ENCODE measurements around the gene DGKB.

DGKB gene

GRCh38 chr7:14446219-14446618 is 456.3 kb downstream of the DGKB start:
- no peaks in the 10 kb centered on the region for H3K79me2 ChIP-seq (ENCODE audit: low read length)
- no peak overlapping the region for H3K4me2 ChIP-seq (ENCODE audit: low read depth, low read length)
- H4K20me1 ChIP-seq (ENCODE audit: insufficient read depth, low read length) = no peaks in the 10 kb centered on the region
- H3K4me3 ChIP-seq (ENCODE audit: low read length) = no peak overlapping the region
- no peaks in the 10 kb centered on the region for H3K36me3 ChIP-seq (replicated peaks; ENCODE audit: insufficient read depth, low read length)
- H3K9ac ChIP-seq (ENCODE audit: low read length) = no peak overlapping the region
- H3K27me3 ChIP-seq (replicated peaks; ENCODE audit: insufficient read depth, low read length) = no peaks in the 10 kb centered on the region
- no peaks in the 10 kb centered on the region for H3K9me2 ChIP-seq (replicated peaks; ENCODE audit: insufficient read depth, low read length)
- H3K4me1 ChIP-seq (ENCODE audit: low read length) = peaks cover 11% of the 10 kb centered on the region
- no peak overlapping the region for H2AFZ ChIP-seq (ENCODE audit: low read length)
- no peak overlapping the region for H3K27ac ChIP-seq (ENCODE audit: low read length)
- no peak for DNase-seq
- peaks cover 5% of the 10 kb centered on the region for H3F3A ChIP-seq (ENCODE audit: insufficient read depth, low read length)
- H3K9me3 ChIP-seq (replicated peaks; ENCODE audit: insufficient read depth, low read length) = no peaks in the 10 kb centered on the region
- TF ChIP-seq EZH2phosphoT487 (IDR thresholded peaks at IDR 0.05; ENCODE audit: low read length) (no peak), EZH2 (optimal IDR thresholded peaks at IDR 0.05; ENCODE audit: low read depth, low read length) (no peak)

- DNase-seq = no peak
- H3K4me1 ChIP-seq (ENCODE audit: low read length) = no peaks in the 10 kb centered on the region
- no peaks in the 10 kb centered on the region for H3K9me2 ChIP-seq (replicated peaks; ENCODE audit: insufficient read depth, low read length)
- H4K20me1 ChIP-seq (ENCODE audit: insufficient read depth, low read length) = no peaks in the 10 kb centered on the region
- no peak overlapping the region for H3K4me2 ChIP-seq (ENCODE audit: low read depth, low read length)
- H3K4me3 ChIP-seq (ENCODE audit: low read length) = no peak overlapping the region
- H3K27me3 ChIP-seq (replicated peaks; ENCODE audit: insufficient read depth, low read length) = no peaks in the 10 kb centered on the region
- H3K9me3 ChIP-seq (replicated peaks; ENCODE audit: insufficient read depth, low read length) = no peaks in the 10 kb centered on the region
- H2AFZ ChIP-seq (ENCODE audit: low read length) = no peak overlapping the region
- no peaks in the 10 kb centered on the region for H3K79me2 ChIP-seq (ENCODE audit: low read length)
- no peaks in the 10 kb centered on the region for H3F3A ChIP-seq (ENCODE audit: insufficient read depth, low read length)
- H3K9ac ChIP-seq (ENCODE audit: low read length) = no peak overlapping the region
- TF ChIP-seq EZH2phosphoT487 (IDR thresholded peaks at IDR 0.05; ENCODE audit: low read length) (no peak), CTCF (IDR thresholded peaks at IDR 0.05; ENCODE audit: low read length) (no peak), EZH2 (optimal IDR thresholded peaks at IDR 0.05; ENCODE audit: low read depth, low read length) (no peak)
- no peaks in the 10 kb centered on the region for H3K36me3 ChIP-seq (replicated peaks; ENCODE audit: insufficient read depth, low read length)
- no peak overlapping the region for H3K27ac ChIP-seq (ENCODE audit: low read length)
Observed at GRCh38 chr7:14438366-14438765, 464.2 kb downstream of the DGKB start.

- Histone ChIP-seq H3K4me3 (ENCODE audit: low read length) (no peak overlapping the region), H3K36me3 (replicated peaks; ENCODE audit: insufficient read depth, low read length) (no peaks in the 10 kb centered on the region), H3K9ac (ENCODE audit: low read length) (no peak overlapping the region), H3K9me2 (replicated peaks; ENCODE audit: insufficient read depth, low read length) (no peaks in the 10 kb centered on the region), H3K27ac (ENCODE audit: low read length) (no peak overlapping the region), H2AFZ (ENCODE audit: low read length) (no peak overlapping the region), H4K20me1 (ENCODE audit: insufficient read depth, low read length) (no peaks in the 10 kb centered on the region), H3K27me3 (replicated peaks; ENCODE audit: insufficient read depth, low read length) (no peaks in the 10 kb centered on the region), H3K9me3 (replicated peaks; ENCODE audit: insufficient read depth, low read length) (no peaks in the 10 kb centered on the region), H3K4me1 (ENCODE audit: low read length) (no peaks in the 10 kb centered on the region), H3K4me2 (ENCODE audit: low read depth, low read length) (no peak overlapping the region), H3K79me2 (ENCODE audit: low read length) (no peaks in the 10 kb centered on the region), H3F3A (ENCODE audit: insufficient read depth, low read length) (no peaks in the 10 kb centered on the region)
- TF ChIP-seq EZH2 (optimal IDR thresholded peaks at IDR 0.05; ENCODE audit: low read depth, low read length) (no peak), EZH2phosphoT487 (IDR thresholded peaks at IDR 0.05; ENCODE audit: low read length) (no peak), CTCF (IDR thresholded peaks at IDR 0.05; ENCODE audit: low read length) (no peak)
- no peak for DNase-seq
Observed at GRCh38 chr7:14436878-14437277, 465.7 kb downstream of the DGKB start.

- no peak overlapping the region for H3K27ac ChIP-seq (ENCODE audit: low read length)
- H3K9ac ChIP-seq (ENCODE audit: low read length) = no peak overlapping the region
- no peak overlapping the region for H3K4me3 ChIP-seq (ENCODE audit: low read length)
- no peak overlapping the region for H3K4me2 ChIP-seq (ENCODE audit: low read depth, low read length)
- H2AFZ ChIP-seq (ENCODE audit: low read length) = no peak overlapping the region
- H3K4me1 ChIP-seq (ENCODE audit: low read length) = no peaks in the 10 kb centered on the region
- H3K79me2 ChIP-seq (ENCODE audit: low read length) = no peaks in the 10 kb centered on the region
- H3K27me3 ChIP-seq (replicated peaks; ENCODE audit: insufficient read depth, low read length) = no peaks in the 10 kb centered on the region
- no peaks in the 10 kb centered on the region for H3F3A ChIP-seq (ENCODE audit: insufficient read depth, low read length)
- no peaks in the 10 kb centered on the region for H3K9me3 ChIP-seq (replicated peaks; ENCODE audit: insufficient read depth, low read length)
- DNase-seq = no peak
- no peaks in the 10 kb centered on the region for H3K36me3 ChIP-seq (replicated peaks; ENCODE audit: insufficient read depth, low read length)
- no peak for TF ChIP-seq EZH2phosphoT487 (IDR thresholded peaks at IDR 0.05; ENCODE audit: low read length)
- TF ChIP-seq CTCF (IDR thresholded peaks at IDR 0.05; ENCODE audit: low read length) = no peak
- no peak for TF ChIP-seq EZH2 (optimal IDR thresholded peaks at IDR 0.05; ENCODE audit: low read depth, low read length)
- H3K9me2 ChIP-seq (replicated peaks; ENCODE audit: insufficient read depth, low read length) = no peaks in the 10 kb centered on the region
- no peaks in the 10 kb centered on the region for H4K20me1 ChIP-seq (ENCODE audit: insufficient read depth, low read length)
Observed at GRCh38 chr7:14432924-14433323, 469.6 kb downstream of the DGKB start.

All from MM.1S (cell line).